Amniotic epithelial cell (primary cell): ENCODE results near the gene GNAZ.

Experiments
- DNase-seq: peaks from one replicate; pipeline ENCODE4 v3.0.0-alpha.2; 2010; ENCODE audit warnings: low read depth

GNAZ gene

GRCh38 chr22:23064381-23065068 lies 5.8 kb upstream of the GNAZ start:
- DNase-seq = no peak

DNA sequence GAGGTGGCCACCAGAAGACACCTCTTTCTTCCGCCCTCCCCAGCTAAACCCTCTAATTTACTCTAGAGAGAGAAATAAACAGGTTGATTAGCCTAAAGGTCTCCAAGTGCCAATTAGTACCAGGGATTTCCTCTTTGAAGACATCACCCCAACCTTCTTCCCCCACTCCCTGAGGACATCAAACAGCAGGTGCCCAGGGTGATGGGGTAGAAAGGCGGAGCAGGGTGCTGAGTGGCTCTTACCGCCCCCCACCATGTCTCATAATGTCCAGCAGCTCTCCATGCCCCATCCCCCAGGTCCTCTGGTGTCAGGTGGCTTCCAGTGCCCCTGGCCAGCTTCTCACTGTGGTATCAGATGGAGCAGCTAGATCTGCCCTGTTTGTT lies 5.3 kb upstream of the GNAZ start:
- DNase-seq = no peak

DNA sequence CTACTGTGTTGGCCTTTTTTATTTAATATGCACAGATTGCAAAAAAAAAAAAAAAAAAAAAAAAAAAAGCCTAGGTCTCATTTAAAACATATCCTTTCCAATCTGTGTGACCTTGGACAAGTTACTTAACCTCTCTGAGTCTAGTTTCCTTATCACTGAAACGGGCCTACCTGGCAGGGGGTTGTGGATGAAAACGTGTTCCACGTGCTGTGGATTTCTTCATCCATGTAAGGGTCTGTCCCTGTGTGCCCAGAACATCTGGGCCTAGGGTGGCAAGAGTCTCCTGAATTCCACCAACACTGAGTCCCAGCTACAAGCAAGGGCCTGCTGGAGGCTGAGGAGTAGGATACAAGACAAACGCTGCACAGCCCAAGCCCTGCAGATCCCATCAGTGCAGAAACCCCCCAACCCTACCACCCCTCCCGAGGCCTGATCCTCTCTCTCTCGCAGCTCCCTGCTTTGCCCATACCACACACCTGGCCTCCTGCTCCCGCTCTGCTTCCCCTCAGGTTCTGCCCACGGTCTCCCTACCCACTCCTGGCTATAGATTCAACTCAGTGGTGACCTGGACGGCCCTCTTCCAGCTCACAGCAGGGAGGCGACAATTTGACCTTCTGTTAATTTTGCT lies 4.7 kb upstream of the GNAZ start:
- no peak for DNase-seq

- no peak for DNase-seq
These were observed 3.9 kb upstream of the GNAZ start for GRCh38 chr22:23066200-23067022.

- DNase-seq = no peak
These were observed 3.2 kb upstream of the GNAZ start for GRCh38 chr22:23067023-23067650.

- DNase-seq = no peak
These were observed 2.6 kb upstream of the GNAZ start for GRCh38 chr22:23067691-23068090.

GRCh38 chr22:23068096-23068831 lies 2.1 kb upstream of the GNAZ start:
- no peak for DNase-seq

DNA sequence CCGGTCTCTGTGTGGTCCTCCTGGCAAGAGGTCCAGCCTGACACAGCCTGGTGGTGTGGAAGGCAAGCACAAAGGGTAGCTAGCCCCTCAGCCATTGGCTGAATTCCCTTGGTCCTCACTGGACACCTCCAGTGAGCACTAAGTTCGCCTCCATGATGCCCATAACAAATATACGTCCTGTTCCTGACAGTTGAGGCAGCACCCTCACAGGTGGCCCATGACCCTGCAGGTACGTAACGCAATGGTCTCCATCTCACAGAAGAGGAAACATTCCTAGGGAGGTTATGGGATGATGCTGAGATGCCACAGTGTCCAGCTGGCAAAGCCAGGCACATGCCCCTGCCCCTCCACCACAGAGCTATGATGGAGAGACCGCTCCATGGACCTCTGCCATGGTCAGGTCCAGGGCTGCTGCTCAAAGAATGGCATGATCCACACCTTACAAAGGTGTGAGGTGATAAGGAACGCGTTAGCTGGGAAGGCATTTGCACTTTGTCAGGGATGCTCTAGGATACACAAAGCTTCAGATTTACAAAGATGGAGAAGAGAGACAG lies 1.4 kb upstream of the GNAZ start:
- no peak for DNase-seq

DNA sequence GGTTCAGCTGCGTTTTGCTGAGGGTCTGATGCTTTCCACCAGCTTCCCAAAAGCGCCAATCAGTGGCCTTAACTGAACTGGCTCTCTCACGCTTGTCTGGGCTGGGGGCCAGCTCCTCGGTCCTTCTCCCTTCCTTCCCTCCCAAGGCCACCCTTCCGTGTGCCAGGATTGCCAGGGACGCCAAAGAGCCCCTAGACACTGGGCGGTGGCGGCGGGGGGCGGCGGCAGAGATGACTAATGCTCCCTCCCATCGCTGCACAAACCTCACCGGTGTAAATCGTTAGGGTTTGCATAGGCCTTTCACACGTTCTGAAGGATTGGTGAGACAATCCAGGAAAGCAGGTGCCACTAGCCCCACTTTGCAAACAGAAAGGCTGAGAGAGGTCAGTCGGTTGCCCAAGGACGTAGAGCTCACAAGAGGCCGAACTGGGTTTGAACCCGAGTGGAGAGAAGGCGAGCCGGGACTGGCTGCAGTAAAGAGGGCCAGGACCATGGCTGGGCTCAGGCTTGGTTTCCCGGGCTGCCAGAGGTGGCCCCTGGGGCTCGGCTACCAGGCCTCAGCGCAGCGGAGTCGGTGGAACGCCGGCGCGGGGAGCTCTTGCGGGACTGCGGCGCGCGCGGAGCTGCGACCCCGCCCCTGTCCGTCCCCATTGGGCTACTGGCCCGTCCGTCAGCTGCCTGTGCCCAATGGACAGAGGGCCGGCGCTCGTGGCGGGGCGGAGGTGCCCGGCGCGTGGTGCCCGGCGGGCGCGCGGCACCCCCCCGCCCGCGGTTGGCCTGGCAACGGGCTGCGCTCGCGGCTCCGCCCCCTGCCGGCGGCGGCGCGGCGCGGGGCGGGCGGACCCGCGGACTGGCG lies 589 bp upstream of the GNAZ start:
- DNase-seq = peak; percentile 80

DNA sequence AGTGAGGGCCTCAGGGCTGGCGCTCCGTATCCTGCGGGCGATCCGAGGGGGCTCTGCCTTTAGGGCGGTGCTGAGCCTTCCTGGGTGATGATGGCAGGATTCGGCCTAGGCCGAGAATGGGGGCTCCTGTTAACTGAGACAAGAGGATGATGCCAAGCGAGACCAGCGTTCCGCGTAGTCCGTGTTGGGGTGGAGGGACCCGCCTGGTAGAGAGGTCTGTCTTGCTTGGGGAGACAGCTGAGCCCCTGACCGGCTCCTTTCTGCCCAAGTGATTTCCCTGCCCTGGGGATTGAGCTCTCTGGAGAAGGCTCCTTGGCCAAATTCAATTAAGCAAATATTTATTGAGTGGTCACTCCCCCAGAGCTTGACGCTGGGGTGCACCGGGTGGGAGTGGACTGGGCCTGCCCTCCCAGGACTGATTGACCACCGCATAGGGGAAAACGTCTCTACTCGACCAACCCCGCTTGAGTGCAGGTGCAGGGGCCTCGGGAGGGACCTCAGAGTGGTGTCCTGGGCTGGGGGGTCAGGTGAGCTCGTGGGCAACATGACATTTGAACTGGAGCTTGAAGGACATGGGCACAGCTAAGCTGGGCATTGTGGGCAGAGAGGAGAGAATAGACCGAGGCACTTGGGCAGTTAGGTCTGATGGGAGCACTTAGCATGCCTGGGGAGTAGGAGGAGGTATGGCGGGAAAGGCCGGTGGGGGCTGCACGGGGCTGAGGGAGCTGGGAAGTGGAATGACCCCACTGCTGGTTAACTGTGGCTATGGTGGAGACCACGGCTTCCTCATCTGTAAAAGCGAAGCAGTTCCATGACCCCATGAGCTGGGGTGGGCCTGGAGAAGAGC lies 1.1 kb downstream of the GNAZ start:
- DNase-seq = no peak

DNA sequence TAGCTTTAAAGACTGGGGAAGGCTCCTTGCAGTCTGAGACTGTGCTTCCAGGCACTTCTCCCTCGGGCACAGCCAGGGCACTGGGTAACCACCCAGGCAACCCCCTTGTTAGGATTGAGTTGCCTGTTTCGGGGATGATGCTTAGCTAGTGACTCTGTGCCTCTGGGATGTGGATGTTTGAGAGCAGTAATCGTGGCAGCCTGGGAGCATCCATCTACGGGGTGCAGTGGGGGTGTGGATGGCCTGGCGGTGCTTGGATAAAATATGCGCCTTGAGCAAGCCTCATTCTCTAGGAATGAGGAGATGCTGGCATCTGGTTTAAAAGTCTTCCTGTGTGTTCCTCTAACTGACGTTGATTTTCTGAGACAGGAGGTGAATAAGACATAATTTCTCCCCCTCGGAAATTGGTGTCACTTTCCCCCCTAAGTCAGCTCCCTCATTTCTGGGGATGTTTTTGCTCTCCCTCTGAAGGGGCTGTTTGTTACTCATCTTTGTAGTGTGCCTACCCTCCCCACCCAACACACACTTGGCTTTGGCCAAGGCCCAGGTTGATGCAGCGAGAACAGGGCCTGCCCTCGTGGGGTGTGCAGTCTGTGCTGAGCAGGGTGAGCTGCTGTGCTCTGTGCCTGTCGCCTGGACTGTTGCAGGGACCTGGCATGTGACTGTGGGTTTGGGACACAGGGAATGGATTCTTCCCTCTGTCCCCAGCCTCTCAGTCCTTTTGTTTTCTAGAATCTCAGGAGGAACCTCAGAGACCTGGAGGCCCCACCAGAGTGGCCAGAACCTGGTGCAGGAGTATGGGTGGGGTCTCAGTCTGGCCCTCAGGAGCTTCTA lies 2.0 kb downstream of the GNAZ start:
- peak; percentile 46 for DNase-seq

- DNase-seq = no peak
These were observed 2.7 kb downstream of the GNAZ start for GRCh38 chr22:23072911-23073491.

DNA sequence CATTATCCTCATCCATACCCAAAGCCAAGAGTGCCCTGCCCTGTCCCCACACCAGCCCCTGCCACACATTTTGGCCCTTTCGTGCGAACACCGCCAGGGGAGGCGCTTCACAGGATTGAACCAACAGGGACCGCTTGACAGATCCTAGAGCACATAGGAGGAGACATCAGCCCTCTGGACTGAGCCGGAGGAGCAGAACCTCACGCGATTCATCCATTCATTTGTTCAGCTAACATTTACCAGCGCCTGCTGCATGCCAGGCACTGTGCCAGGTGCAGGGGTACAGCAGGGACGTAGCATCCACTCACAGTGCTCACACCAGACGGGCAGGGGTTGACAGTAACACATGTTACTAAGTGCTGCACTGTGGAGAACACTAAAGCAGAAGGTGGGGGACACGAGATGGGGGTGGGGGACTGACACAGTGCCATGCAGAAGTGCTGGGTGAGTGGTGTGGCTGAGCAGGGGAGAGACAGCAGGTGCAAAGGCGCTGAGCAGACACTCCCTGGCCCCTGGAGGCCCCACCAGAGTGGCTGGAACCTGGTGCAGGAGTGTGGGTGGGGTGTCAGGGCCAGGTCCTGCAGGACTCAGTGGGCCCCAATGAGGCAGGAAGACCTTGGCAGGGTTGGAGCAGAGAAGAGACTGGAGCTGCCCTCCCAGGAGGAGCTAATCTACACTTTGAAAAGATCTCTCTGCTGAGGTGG lies 3.4 kb downstream of the GNAZ start:
- DNase-seq = no peak

DNA sequence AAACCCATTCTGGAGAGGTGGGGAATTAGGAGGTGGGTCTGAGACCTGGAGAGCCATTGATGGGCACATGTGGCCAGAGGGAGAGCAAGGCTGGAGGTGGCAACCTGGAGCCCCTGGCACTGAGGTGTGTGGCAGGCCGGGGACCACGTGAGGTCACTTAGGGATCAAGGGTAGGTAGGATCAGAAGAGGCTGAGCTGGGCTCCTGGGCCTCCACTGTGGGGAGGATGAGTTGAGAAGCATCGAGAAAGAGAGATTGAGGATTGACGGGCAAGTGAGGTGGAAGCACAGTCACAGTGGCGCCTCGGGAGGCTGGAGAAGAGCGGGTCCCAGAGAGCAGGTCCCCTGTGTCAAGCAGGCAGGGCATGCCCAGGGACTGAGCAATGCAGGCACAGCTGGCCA lies 4.1 kb downstream of the GNAZ start:
- no peak for DNase-seq

- DNase-seq = no peak
These were observed 4.7 kb downstream of the GNAZ start for GRCh38 chr22:23075050-23075449.

DNA sequence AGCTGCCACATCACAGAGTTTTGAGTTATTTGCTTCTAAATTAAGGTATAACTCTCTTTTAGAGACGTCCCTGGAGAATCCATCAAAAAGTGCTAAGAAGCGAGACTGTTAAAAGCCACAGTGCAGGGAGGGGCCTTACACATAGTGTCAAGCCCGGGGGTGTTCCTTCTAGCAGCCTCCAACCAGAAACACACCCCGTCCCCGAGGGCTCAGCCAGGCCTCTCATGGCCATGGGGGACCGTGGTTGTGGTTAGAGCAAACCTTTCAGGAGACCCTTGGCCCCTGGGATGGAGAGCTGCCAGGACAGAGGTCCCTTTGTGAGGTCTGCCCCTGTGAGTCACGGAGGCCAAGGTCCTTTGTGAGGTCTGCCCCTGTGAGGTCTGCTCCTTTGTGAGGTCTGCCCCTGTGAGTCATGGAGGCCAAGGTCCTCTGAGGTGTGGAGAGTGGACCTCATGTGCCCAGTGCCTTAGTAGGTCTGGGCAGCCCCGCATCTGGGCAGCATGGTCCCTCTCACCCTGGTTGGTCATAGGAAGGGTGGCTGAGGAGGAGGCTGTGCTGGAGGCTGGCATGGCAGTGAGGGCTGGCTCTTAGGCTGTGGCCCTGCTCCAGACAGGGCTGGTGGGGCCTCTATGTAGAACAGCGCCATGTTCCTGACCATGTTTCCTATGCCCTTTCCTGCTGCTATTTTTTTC lies 5.4 kb downstream of the GNAZ start:
- DNase-seq = no peak

DNA sequence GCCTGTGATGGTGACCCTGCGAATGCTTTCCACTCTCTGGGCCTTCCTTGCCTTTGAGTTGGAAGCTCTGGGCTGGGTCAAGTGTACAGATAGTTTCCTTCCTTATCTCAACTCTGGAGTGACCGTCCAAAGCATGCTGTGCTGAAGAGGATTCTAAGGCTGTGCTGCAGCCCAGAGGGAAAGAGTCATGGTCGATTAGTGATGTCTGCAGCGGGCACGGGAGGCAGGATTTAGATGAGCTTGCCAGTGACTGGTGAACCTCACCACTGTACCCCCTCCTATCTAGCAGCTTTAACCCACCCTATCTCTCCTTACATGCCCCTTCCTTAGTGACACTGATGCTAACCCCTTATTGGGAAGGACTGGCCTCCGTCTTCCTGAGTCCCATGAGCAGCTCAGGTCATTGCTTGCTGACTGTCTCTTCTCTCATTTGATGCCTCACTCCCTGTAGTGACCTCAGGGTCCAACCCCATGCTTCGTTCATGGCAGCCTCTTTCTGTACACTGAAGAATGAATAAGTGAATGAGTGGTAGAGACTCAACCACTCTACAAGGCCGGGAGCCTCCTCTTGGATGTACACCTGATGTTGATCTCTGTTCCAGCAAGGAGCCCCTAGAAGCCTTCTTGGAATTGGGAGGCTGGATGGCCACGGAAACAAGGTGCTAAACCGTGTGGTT lies 6.7 kb downstream of the GNAZ start:
- DNase-seq = no peak
